Heart left ventricle (tissue), 13 donors: Measurements from ENCODE around the gene MATN1.

ENCODE experiments used
- POLR2A ChIP-seq, 2 donors: fragments of 450-650 bp; IDR thresholded peaks; one replicate each; pipeline ENCODE4 v1.6.1; 2017; ENCODE audit warnings: antibody characterized with exemption in 2 of 2, mild to moderate bottlenecking in 2 of 2, moderate library complexity in 2 of 2
- TF ChIP-seq, protein P1 (sequence below), 12 donors: fragments of 200-600 bp; sonication (generic) in 4 of 12; IDR thresholded peaks; one replicate each; pipeline versions ENCODE4 v1.5.0 to v1.8.0; 2018 to 2022; ENCODE audit warnings: antibody characterized with exemption in 12 of 12, mild to moderate bottlenecking in 5 of 12
- donor health status: ischemic (EF 13 %, LVEDD 7.1; RV severe dilation, severe dysfunction).
- donor health status: DM: no; HTN: yes; CAD: no.
- donor health status: DM: no; HTN: no; CAD: no.
- donor health status: ischemic (EF 25% LVEDD 6.9; RV normal size, moderate dysfunction).
- donor health status: ischemic (EF 25% LVEDD 5.7; RV mildly dilated, moderate dysfunction).
- donor health status: ischemic (EF 35%, LVEDD 5.7; RV mildly dilated, moderate dysfunction).
- donor health status: nonischemic (EF 11% LVEDD 7.7; RV severe dilation, severe dysfunction).
- donor health status: DM: yes; HTN: yes; CAD: no.
- donor health status: PGD.
- donor health status: ischemic (EF 29% LVEDD 5.4; RV normal size, mild dysfunction).
- donor health status: nonischemic (EF 23%, LVEDD 6.1; RV moderate dilation, normal function).

DNA sequence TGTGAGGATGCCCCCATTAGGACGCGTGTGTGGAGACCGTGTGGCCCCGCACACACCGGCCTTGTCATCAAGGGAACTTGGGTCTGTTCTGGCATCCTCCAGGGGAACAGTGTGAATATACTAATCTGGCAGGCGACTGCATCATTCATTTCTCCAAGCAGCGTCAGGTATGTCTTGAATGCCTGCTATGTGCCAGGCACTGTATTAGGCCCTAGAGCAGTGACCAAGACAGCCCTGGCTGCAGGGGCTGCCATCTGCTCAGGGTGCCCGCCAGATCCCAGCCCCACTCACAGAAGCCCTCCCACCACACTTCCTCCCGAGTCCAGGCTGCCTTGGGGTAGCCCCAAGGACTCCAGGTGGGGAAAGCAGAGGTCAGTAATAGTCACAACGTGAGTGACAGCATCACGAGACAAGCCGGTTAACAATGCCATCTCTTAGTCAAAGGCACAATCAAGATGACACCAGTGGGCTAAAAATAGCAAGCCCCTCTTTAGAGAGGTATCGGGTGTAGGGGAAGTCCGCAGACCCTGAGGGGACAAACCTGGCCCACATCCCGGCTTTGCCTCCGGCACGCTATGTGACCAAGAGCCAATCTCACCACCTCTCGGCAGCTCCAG lies 41.7 kb upstream of the MATN1 start:
- TF ChIP-seq, protein P1, sequence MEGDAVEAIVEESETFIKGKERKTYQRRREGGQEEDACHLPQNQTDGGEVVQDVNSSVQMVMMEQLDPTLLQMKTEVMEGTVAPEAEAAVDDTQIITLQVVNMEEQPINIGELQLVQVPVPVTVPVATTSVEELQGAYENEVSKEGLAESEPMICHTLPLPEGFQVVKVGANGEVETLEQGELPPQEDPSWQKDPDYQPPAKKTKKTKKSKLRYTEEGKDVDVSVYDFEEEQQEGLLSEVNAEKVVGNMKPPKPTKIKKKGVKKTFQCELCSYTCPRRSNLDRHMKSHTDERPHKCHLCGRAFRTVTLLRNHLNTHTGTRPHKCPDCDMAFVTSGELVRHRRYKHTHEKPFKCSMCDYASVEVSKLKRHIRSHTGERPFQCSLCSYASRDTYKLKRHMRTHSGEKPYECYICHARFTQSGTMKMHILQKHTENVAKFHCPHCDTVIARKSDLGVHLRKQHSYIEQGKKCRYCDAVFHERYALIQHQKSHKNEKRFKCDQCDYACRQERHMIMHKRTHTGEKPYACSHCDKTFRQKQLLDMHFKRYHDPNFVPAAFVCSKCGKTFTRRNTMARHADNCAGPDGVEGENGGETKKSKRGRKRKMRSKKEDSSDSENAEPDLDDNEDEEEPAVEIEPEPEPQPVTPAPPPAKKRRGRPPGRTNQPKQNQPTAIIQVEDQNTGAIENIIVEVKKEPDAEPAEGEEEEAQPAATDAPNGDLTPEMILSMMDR (IDR thresholded peaks at IDR 0.05): no peak
- no peak for TF ChIP-seq POLR2A (IDR thresholded peaks at IDR 0.05)
